GM12891 (cell line): Measurements from ENCODE around the gene PCK1.

Source experiments
- DNase-seq: peaks from one replicate; pipeline ENCODE4 v3.0.0; 2011; ENCODE audit warnings: low spot score; ENCODE audit not compliant: insufficient read length
- FAIRE-seq: peaks from 2 replicates; lab custom pipeline; 2011; peaks lifted over from hg19 to GRCh38; lab: Jason Lieb, UNC
- PAX5 ChIP-seq: IDR thresholded peaks from 2 replicates; pipeline ENCODE4 v1.6.1; 2011; ENCODE audit warnings: low read length, moderate library complexity, mild to moderate bottlenecking; ENCODE audit not compliant: insufficient read depth, severe bottlenecking
- POLR2A ChIP-seq: IDR thresholded peaks from 2 replicates; pipeline ENCODE4 v1.6.1; 2011; ENCODE audit warnings: low read depth, low read length, control low read depth
- POLR2AphosphoS5 ChIP-seq: IDR thresholded peaks from 2 replicates; pipeline ENCODE4 v1.6.1; 2011; ENCODE audit warnings: low read depth, low read length, control low read depth
- POU2F2 ChIP-seq: IDR thresholded peaks from 2 replicates; pipeline ENCODE4 v1.6.1; 2011; ENCODE audit warnings: low read depth, mild to moderate bottlenecking, control low read depth, low read length, moderate library complexity
- SPI1 ChIP-seq: IDR thresholded peaks from 2 replicates; pipeline ENCODE4 v1.6.1; 2011; ENCODE audit warnings: low read depth, low read length, control low read depth
- TAF1 ChIP-seq: IDR thresholded peaks from 2 replicates; pipeline ENCODE4 v1.6.1; 2011; ENCODE audit warnings: low read depth, low read length, control low read depth

Gene PCK1

GRCh38 chr20:57546956-57547649 is 13.8 kb upstream of the PCK1 start:
- FAIRE-seq: no peak
- no peak for DNase-seq
- TF ChIP-seq PAX5 (no peak), SPI1 (no peak), POU2F2 (no peak), TAF1 (no peak), POLR2A (no peak), POLR2AphosphoS5 (no peak)

- no peak for DNase-seq
- no peak for FAIRE-seq
- TF ChIP-seq POU2F2 (no peak), SPI1 (no peak), PAX5 (no peak), POLR2AphosphoS5 (no peak), POLR2A (no peak), TAF1 (no peak)
Observed at GRCh38 chr20:57548177-57549058, 12.5 kb upstream of the PCK1 start.

- no peak for TF ChIP-seq TAF1
- TF ChIP-seq SPI1: no peak
- no peak for TF ChIP-seq POU2F2
- no peak for TF ChIP-seq PAX5
- no peak for TF ChIP-seq POLR2A
- no peak for TF ChIP-seq POLR2AphosphoS5
- FAIRE-seq: no peak
- no peak for DNase-seq
Observed at GRCh38 chr20:57552471-57552870, 8.4 kb upstream of the PCK1 start.

GRCh38 chr20:57553376-57554018 is 7.4 kb upstream of the PCK1 start:
- no peak for DNase-seq
- TF ChIP-seq POLR2AphosphoS5: no peak
- no peak for TF ChIP-seq POLR2A
- TF ChIP-seq PAX5: no peak
- TF ChIP-seq TAF1: no peak
- no peak for TF ChIP-seq SPI1
- no peak for TF ChIP-seq POU2F2
- no peak for FAIRE-seq

- DNase-seq (no peak), FAIRE-seq (no peak)
- TF ChIP-seq SPI1 (no peak), TAF1 (no peak), POU2F2 (no peak), POLR2A (no peak), POLR2AphosphoS5 (no peak), PAX5 (no peak)
Observed at GRCh38 chr20:57555457-57556184, 5.3 kb upstream of the PCK1 start.

- no peak for FAIRE-seq
- no peak for DNase-seq
- TF ChIP-seq SPI1: no peak
- no peak for TF ChIP-seq TAF1
- no peak for TF ChIP-seq POU2F2
- TF ChIP-seq POLR2A: no peak
- TF ChIP-seq POLR2AphosphoS5: no peak
- no peak for TF ChIP-seq PAX5
Observed at GRCh38 chr20:57556980-57557274, 4.0 kb upstream of the PCK1 start.

- FAIRE-seq (no peak), DNase-seq (no peak)
- TF ChIP-seq POLR2AphosphoS5: no peak
- TF ChIP-seq PAX5: no peak
- TF ChIP-seq SPI1: no peak
- TF ChIP-seq POLR2A: no peak
- TF ChIP-seq TAF1: no peak
- no peak for TF ChIP-seq POU2F2
Observed at GRCh38 chr20:57557926-57558613, 2.8 kb upstream of the PCK1 start.

- FAIRE-seq: no peak
- TF ChIP-seq POLR2AphosphoS5 (no peak), TAF1 (no peak), PAX5 (no peak), POU2F2 (no peak), POLR2A (no peak), SPI1 (no peak)
- no peak for DNase-seq
Observed at GRCh38 chr20:57558614-57559288, 2.2 kb upstream of the PCK1 start.
